GM18526 (cell line): Measurements from ENCODE around the gene FES.
A peak's percentile ranks its signal among the peaks of the same experiment; 100 is the strongest.

Experiments used
- POLR2A ChIP-seq: IDR thresholded peaks from 3 replicates; pipeline ENCODE4 v1.6.1; 2011; ENCODE audit not compliant: insufficient read length; ENCODE audit errors: extremely low read depth

FES gene

DNA sequence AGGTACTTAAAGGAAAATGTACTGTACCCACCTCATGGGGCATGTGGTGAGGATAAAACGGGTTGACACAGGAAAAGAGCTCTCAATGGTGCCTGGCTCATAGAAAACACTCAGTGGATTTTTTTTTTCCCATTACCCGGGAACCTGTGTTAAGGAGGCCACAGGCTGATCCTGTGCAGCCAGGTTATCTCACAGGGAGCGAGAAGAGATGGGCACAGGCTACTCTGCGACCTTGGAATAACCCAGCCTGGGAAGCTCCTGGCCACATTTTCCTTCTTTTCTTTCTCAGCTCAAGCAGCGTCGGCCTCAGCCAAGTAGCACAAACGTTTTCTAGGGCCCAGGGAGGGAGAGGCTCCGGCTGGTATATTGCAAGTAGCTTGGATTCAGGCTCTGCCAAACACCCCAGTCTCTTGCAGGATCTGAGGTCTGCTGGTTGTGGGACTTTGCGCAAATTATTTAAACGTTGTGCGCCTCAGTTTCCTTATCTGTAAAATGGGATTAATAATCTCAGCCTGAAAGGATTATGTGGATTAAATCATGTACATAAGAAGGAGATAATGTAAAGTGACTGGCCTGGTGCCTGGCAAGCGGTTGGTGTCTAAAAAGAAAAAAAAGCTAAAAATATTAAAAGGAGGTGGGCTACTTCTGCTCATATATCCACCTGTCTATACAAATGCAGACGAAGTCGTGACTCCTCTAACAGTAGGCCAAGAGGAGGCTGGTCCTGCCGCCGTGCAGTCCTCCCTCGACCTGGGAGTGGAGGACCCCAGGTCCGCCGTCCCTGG lies 13.8 kb upstream of the FES start:
- no peak for TF ChIP-seq POLR2A

DNA sequence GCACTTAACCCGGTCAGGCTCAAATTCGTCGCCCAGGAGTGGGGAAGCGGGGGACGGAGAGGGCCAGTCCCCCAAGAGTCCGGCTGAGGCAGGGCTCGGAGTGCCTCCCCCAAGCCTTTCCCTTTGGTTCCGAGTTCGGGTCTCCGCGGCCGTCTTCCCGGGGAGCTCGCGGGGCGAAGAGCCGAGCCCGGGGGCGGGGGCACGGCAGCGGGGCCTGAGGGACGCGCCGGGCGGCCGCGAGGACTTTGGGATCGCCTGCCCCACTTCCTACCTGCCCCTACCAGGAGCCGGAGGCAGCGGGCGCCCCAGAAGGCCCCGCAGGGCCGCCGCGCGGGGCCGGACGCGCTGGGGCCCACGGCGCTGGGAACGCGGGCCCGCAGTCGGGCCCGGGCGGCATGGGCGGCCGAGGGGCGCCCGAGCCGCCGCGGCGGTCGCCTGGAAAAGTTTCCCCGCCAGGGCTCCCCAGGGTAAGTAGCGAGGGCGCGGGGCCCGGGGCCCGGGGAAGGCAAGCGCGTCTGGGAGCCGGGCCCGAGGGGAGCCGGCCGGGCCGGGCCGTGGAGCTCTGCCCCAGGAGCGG lies 13.1 kb upstream of the FES start:
- TF ChIP-seq POLR2A = peak; percentile 24

DNA sequence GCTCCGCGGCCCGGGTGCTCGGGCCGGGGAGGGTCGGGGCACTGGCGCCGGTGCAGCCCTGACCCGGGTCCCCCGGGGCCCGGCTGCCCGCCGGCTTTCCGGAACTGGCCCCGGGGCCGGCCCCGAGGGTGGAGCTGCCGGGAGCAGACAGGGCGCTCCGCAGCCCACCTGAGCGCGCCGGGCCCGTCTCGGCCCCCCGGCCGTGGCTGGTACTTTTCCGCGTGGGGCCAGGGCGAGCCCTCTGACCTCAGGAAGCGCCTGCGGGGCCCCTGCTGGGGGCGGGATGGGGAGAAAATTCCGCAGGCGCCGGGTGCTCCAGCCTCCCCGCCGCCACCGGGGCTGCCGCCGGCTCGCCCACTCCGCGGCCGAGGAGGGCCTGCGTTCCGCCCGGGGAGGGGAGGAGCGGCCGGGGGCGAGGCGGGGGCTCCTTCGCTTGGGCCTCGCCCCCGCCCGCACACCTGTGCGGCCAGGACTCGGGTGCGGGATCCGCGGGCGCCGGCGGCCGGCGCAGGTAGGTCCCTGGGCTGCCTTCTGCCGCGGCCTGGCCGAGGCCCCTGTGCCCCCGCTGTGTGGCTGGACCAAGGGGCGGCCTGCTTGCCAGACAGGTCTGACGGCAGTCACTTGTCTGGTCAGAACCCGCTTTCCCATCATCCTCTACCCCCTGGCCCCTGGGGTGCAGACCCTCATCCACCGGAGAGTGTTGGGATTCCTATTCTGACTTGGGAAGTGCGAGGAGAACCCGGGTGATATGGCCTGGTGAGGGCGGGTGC lies 12.4 kb upstream of the FES start:
- TF ChIP-seq POLR2A = peak; percentile 7

DNA sequence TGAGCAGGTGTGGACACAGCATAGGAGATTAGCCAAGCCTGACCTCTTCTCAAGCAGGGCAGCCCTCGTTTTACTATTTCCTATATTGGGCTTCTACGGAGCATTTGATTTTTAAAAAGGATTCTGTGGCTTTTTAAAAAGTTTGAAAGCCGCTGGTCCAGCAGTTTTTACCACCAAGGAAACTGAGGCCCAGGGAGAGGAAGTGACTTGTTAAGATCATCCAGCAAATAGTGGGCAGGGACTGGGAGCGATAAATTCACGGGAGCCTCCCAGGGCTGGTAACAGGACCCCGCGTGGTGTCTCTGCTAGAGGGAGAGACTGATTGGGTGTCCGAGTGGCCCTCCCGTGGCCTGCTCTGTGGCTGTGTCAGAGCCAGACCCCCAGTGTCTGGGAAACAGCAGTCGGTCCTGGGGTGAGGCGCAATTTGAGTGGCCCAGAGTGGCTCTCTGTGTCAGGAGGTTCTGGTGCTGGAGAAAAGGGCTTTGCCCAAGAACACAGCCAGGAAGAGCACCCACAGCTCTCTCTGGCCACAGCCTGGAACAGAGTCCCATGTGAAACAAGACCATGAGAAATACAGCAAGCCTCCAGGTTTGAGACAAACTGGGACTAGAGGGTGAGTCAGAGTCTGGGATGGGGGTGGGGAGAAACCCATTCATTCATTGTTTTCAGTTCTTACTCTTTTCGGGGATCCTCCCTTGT lies 11.7 kb upstream of the FES start:
- TF ChIP-seq POLR2A = no peak

DNA sequence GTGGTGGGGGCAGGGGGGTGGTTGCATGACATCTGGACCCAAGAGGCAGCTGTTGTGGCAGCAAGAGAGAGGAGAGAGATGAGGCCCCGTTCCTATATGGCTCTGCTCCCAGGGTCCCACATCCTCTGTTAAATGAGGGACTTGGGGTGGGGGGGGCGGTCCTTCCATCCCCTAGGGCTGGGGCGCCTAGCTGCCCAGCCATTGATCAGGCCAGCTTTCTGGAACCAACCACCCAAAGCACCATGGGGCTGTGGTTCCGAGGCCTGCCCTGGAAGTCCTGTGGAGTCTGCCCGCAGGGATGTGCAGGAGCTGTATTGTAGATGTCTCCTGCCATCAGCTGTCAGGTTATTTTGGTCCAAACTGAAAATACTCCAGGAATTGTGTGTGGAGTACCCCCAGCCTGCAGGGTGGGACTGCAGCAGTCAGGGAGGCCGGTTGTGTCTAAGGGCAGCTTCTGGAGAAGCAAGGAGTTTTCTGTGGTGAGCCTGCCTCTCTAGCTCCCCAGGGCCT lies 10.8 kb upstream of the FES start:
- TF ChIP-seq POLR2A = no peak

DNA sequence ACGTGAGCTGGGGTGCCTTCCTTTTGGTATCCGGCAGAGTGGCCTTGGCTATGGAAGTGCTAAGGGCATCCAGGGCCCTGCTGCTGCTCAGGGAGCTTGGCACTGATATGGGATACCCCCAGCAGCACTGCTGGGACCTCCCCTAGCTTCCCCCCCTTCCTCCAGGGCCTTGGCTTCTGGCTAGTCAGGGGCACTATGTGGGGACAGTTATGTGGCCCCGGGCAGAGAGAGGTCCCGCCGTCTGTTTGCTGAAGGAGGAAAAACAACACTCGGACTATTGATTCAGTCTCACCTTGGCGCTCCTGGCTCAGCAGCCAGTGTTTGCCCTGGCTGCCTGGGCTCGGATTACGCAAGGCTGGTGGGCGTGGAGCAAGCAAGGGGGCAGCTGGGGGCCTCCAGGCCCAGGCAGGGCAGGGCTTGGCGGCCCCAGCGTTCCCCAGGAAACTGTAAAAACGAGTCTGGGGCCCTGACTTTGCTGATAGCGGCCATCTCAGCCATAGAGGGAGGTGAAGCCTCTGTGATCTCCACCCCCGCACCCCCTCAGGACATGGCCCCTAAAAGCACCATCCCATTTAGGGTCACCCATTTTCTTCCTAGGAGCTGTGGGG lies 10.2 kb upstream of the FES start:
- no peak for TF ChIP-seq POLR2A

DNA sequence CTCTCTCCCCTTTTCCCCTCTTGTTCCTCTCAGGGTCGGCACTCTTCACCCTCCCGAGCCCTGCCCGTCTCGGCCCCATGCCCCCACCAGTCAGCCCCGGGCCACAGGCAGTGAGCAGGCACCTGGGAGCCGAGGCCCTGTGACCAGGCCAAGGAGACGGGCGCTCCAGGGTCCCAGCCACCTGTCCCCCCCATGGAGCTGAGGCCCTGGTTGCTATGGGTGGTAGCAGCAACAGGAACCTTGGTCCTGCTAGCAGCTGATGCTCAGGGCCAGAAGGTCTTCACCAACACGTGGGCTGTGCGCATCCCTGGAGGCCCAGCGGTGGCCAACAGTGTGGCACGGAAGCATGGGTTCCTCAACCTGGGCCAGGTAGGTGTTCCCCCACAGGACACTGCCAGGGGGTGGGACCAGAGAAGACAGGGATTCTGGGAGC lies 8.7 kb upstream of the FES start:
- TF ChIP-seq POLR2A = no peak

- TF ChIP-seq POLR2A = no peak
Measured at GRCh38 chr15:90876046-90876445, 8.3 kb upstream of the FES start.

GRCh38 chr15:90876512-90877170 lies 7.7 kb upstream of the FES start:
- no peak for TF ChIP-seq POLR2A

- no peak for TF ChIP-seq POLR2A
Measured at GRCh38 chr15:90877315-90877714, 7.0 kb upstream of the FES start.

GRCh38 chr15:90877996-90878395 lies 6.3 kb upstream of the FES start:
- TF ChIP-seq POLR2A = no peak

- TF ChIP-seq POLR2A = no peak
Measured at GRCh38 chr15:90878660-90879059, 5.6 kb upstream of the FES start.

DNA sequence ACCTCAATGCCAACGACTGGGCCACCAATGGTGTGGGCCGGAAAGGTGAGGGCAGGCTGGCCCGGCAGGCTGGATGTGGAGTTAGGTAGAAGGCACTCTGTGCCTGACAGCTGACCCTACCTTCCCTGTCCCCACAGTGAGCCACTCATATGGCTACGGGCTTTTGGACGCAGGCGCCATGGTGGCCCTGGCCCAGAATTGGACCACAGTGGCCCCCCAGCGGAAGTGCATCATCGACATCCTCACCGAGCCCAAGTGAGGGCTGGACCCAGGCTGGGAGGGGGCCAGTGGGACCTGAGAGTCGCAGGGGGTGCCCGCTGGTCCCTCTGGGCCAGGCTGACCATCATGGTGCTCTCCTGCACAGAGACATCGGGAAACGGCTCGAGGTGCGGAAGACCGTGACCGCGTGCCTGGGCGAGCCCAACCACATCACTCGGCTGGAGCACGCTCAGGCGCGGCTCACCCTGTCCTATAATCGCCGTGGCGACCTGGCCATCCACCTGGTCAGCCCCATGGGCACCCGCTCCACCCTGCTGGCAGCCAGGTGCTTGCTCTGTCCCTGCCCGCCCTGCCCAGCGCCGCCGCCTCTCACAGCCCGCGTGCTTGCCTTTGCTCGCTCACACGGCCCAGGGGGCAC lies 4.5 kb upstream of the FES start:
- TF ChIP-seq POLR2A = no peak
